ENCODE results near the gene KLF11.

Gene KLF11

DNA sequence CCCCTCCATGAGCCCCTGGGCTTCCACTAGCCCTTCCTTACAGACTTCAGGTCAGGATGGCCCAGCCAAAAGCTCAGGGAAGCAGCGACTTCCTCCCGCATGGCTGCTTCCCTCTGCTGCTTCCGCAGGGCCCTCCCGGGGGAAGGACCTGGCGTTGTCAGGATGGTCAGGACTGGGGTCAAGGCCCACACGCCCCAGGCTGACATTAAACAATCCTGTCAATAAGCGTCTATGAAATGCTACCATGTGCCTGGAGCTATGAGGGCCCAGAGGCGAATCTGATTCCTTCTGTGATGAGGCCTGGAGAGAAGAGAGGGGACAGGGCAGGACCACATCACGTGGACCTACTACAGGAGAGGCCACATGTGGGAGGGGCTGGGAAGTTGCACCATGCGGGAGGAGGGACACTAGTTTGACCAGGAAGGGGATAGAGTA is 19.6 kb downstream of the KLF11 start:
- no peak for DNase-seq (ENCODE audit: low read depth in 2 of 2, low spot score in 1 of 2)

DNA sequence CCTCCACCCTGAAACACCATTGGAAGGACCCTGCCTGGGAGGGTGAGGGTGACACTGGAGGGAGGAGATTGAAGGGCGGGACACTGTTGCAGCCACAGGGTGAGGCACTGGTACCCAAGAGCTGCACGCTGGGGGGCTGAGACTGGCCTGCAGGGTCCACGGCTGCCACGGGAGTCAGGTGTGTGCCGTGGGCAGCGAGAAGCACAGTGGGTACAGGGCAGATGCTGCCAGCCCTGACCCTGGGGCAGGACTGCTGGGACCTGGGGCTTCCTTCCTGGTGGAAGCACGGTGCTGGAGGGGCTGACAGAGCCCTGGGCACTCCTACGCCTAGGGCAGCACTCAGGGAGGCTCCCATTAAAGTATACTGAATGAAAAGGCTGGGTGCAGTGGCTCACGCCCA is 20.2 kb downstream of the KLF11 start:
- DNase-seq (ENCODE audit: low read depth in 2 of 2, low spot score in 1 of 2), result no peak

DNA sequence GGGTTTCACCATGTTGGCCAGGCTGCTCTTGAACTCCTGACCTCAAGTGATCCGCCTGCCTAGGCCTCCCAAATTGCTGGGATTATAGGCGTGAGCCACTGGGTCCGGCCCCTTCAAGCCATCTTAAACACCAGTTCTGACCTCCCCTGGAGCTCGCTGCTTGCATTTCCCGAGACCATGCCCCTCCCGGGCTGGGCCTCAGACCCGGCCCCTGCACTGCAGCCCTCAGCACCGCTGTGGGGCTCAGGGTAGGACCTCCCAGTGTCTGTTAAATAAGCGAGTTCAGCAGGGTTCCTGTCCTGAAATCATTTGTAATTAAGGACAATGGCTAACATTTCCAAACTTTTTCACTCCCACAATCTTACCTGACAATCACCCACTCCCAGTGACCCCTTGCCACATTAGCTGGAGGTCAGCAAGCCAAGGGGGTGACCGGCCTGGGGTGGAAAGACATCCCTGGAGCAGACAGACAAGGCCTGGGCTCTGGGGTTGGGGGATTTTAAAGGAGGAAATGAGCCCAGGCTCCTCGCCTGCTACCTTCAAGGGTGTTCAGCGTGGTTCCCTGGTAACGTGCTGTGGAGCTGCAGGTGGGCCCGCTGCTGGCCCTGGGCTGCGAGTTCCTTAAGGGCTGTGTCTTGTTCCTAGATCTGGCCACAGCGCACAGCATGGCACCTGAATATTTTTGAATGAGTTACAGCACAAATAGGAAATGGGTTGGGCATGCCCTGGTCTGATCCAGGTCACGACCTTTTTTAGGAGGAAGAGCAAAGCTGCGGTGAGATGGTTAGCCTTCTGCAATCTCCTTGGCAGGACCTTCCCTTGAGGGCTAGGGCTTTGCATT is 21.8 kb downstream of the KLF11 start:
- DNase-seq (ENCODE audit: low read depth in 2 of 2, low spot score in 1 of 2), result no peak

GRCh38 chr2:10065773-10066055 is 22.4 kb downstream of the KLF11 start:
- DNase-seq (ENCODE audit: low read depth in 2 of 2, low spot score in 1 of 2), result no peak

DNA sequence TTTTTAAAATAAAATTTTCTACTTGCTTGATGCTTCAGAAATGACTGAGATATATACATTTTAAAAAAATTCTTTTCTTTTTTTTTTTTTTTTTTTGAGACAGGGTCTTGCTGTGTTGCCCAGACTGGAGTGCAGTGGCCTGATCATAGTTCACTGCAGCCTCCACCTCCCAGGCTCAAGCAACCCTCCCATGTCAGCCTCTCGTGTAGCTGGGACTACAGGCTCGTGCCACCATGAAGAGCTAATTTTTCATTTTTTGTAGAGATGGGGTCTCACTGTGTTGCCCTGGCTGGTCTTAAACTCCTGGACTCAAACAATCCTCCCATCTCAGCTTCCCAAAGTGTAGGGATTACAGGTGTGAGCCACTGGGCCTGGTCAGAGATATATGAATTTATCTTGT is 24.0 kb downstream of the KLF11 start:
- no peak for DNase-seq (ENCODE audit: low read depth in 2 of 2, low spot score in 1 of 2)

GRCh38 chr2:10067881-10068280 is 24.5 kb downstream of the KLF11 start:
- no peak for DNase-seq (ENCODE audit: low read depth in 2 of 2, low spot score in 1 of 2)

- no peak for DNase-seq (ENCODE audit: low read depth in 2 of 2, low spot score in 1 of 2)
These were observed 27.8 kb downstream of the KLF11 start for GRCh38 chr2:10071176-10071575.

GRCh38 chr2:10071595-10071994 is 28.2 kb downstream of the KLF11 start:
- DNase-seq (ENCODE audit: low read depth in 2 of 2, low spot score in 1 of 2), result no peak

DNA sequence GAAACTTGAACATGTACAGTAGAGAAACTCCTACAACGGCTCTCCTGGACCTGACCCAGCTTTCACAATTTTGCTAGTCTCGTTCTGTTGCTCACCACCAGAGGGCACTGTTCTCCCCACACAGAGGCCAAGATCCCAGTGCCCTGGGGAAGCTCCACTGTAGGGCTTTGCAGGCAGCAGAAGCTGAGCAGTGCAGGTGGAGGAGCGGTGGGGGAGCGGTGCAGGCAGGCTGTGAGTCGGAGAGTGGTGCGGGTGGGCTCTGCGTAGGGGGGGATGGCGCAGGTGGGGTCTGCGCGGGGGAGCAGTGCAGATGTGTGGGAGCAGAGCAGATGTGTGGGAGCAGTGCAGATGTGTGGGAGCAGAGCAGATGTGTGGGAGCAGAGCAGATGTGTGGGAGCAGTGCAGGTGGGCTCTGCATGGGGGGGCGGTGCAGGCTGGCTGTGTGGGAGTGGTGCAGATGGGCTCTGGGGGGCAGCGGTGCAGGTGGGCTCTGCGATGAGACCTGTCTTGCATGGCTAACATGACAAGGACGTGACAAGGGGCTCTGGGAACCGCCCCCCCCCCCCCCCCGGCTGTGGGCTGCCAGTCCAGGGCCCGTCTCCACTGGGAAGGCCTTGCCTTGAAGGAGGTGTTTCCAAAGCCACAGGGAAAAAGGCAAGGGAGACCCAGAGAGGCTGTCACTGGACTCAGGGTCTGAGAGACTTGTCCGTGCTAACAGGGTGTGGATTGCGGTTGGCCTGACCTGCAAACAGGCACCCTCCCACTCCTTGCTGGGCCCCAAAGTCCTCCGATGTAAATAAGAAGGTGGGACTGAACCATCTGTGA is 29.5 kb downstream of the KLF11 start:
- DNase-seq (ENCODE audit: low read depth in 2 of 2, low spot score in 1 of 2), result peak; percentile 42 to 45

DNA sequence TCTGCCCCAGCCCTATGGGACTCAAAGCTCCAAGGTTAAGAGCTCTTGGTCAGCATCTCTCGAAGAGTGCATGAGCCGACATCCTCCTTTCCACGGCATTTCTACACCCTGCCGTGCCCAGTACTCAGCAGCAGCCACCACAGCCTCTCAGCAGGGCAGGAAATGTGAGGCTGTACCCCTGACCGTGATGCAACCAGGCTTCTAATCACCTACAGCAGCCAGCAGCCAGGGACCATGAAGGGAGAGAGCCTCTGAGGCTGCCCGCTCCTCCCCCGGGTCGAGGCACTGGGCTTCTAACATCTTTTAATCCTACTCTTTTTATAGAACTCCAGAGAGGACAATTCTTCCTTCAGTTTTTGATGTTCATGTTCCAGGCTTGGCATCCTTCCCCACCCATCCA is 30.4 kb downstream of the KLF11 start:
- no peak for DNase-seq (ENCODE audit: low read depth in 2 of 2, low spot score in 1 of 2)

DNA sequence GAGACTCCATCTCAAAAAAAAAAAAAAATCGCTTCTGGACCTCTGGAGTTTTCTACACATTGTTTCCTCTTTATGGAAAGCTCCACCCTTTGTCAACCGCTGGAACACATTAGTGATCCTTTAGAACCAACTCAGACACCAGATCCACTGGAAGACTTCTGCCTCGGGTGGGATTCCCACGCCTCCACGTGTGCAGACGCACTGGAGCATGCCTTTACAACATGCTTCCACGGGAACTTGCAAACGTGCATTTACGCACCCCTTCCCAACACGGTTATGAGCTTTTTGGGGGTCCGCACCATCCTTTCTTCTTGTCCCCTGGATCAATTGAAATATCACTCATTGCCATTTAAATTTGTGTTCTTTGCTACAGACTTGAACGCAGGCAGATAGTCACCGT is 31.8 kb downstream of the KLF11 start:
- DNase-seq (ENCODE audit: low read depth in 2 of 2, low spot score in 1 of 2), result no peak

- no peak for DNase-seq (ENCODE audit: low read depth in 2 of 2, low spot score in 1 of 2)
These were observed 32.3 kb downstream of the KLF11 start for GRCh38 chr2:10075571-10076209.

GRCh38 chr2:10076511-10076910 is 33.2 kb downstream of the KLF11 start:
- DNase-seq (ENCODE audit: low read depth in 2 of 2, low spot score in 1 of 2), result no peak

DNA sequence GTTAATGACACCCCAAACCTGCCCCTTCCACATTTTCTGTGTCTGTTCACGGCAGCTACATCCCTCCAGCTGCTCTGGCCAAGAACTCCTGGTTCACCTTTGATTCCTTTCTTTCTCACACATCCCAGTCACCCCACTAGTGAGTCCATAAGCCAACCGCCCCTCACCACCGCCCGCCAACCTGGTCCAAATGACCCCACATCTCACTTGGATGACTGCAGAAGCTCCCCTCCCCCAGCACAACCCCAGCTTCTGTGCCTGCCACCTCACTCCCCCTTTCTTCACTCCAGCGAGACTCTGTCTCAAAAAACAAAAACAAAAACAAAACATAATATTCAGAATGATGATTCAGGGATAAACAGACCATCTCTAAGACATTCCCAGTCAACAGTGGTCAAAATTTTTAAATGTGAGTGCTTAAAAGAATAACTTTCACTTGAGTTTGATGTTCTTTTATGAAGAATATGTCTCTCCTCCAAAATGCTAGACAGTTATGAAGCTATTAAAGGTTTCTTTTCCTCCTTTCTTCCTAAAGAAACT is 33.7 kb downstream of the KLF11 start:
- no peak for DNase-seq (ENCODE audit: low read depth in 2 of 2, low spot score in 1 of 2)

- DNase-seq (ENCODE audit: low read depth in 2 of 2, low spot score in 1 of 2), result no peak
These were observed 34.7 kb downstream of the KLF11 start for GRCh38 chr2:10078001-10078400.

GRCh38 chr2:10078704-10079265 is 35.4 kb downstream of the KLF11 start:
- no peak for DNase-seq (ENCODE audit: low read depth in 2 of 2, low spot score in 1 of 2)

GRCh38 chr2:10079266-10079869 is 36.0 kb downstream of the KLF11 start:
- no peak for DNase-seq (ENCODE audit: low read depth in 2 of 2, low spot score in 1 of 2)

DNA sequence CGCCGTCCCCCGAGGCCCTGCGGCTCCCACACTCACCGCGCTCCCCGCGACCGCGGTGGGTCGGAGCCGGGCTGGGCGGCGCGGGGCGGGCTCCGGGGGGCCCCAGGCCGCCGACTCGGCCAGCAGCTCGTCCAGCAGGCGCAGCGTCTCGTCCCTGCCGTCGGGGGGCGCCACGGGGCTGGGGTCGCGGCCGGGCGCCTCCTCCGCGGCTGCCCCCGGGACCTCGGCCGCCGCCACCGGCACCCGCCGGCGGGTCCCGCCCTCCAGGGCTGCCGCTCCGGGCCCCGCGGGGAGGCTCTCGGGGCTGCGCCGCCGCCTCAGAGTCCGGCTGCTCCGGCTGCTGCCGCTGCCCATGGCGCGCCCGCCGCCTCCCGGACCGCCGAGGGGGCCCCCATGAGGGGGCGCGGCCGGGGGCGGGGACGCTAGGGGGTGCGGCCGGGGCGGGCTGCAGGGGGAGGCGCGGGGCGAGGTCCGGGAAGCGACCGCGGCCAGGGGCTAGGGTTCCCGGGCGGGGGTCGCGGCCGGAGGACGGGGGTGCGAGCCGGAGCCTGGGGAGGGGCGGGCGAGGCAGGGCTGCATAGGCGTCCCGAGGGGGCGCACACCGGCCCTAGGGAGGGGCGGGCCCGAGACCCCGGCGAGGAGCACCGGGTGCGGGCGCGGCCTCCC is 36.7 kb downstream of the KLF11 start, which contains the start of gene CYS1:
Gene CYS1, minus strand, starts transcription at position 542 of the 666 bp plus-strand sequence. Its CDS starts 188 bp downstream, at position 354.
- no peak for DNase-seq (ENCODE audit: low read depth in 2 of 2, low spot score in 1 of 2)

GRCh38 chr2:10080536-10081304 is 37.4 kb downstream of the KLF11 start:
- DNase-seq (ENCODE audit: low read depth in 2 of 2, low spot score in 1 of 2), result no peak

DNA sequence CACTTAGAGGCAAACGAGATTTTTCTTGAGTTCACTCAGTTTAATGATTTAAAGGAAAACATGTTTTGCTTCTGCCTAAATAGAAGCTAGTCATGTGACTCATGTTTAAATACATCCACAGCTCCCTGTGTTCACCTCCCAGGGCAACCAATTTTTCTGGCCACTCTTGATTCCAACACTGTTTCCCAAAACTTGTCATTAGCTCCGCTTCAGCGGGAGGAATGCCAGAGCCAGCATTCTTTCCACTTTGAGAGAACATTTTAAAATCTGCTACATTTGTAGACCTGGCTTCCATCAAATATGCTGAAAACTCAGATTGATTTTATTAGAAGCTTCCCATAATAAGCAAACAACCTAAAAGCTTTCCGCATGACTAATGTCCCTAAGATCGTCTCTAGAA is 39.7 kb downstream of the KLF11 start:
- DNase-seq (ENCODE audit: low read depth in 2 of 2, low spot score in 1 of 2), result no peak

Measured in stimulated activated CD8-positive, alpha-beta memory T cell treated with anti-CD3 and anti-CD28 coated beads, Interleukin-4, amount 100 ng/mL, for 4 hours (primary cell).